BJ (cell line): ENCODE results near the gene RARRES2. TPM values are rescaled to one million over a fixed set of nuclear protein-coding genes. Genes with fewer than 3 reads are reported as not detected.

ENCODE experiments used
- CTCF ChIA-PET: fragments of 350-600 bp; formaldehyde crosslinking; extraction: SDS; loops from one replicate; lab custom pipeline; 2021; ENCODE audit warnings: antibody characterized with exemption, inconsistent platforms; lab: Yijun Ruan, JAX
- POLR2A ChIA-PET: fragments of 300-600 bp; sonication (Branson Sonifier 250); formaldehyde crosslinking; extraction: SDS; loops from one replicate; lab custom pipeline; 2021; ENCODE audit warnings: antibody characterized with exemption; lab: Charles Lee
- DNase-seq: peaks from one replicate; pipeline ENCODE4 v3.0.0-alpha.2; 2011; ENCODE audit warnings: low read depth
- H3K27me3 ChIP-seq: 2 replicates; pipeline ENCODE4 v1.6.0; 2011; ENCODE audit warnings: low read length; ENCODE audit not compliant: control insufficient read depth, insufficient read depth
- H3K36me3 ChIP-seq: 2 replicates; pipeline ENCODE4 v1.5.1; 2011; ENCODE audit warnings: low read length; ENCODE audit not compliant: control insufficient read depth, insufficient read depth
- H3K4me3 ChIP-seq: 2 replicates; pipeline ENCODE4 v1.5.1; 2011; ENCODE audit warnings: low read depth, mild to moderate bottlenecking, control low read depth, low read length
- polyA plus RNA-seq: library from polyadenylated mRNA; depleted of rRNA; stranded (reverse); fragments of >200 nt; gene quantifications from 2 replicates; pipeline ENCODE4 v1.2.3, GENCODE V29; 2011
- TF ChIP-seq, protein P1 (sequence below): IDR thresholded peaks from 2 replicates; pipeline ENCODE4 v1.5.1; 2011; ENCODE audit warnings: low read depth, mild to moderate bottlenecking, control low read depth, inconsistent platforms, low read length, moderate library complexity; ENCODE audit not compliant: insufficient read depth

Gene RARRES2
- polyA plus RNA-seq, 1 experiment = 6.3 TPM

DNA sequence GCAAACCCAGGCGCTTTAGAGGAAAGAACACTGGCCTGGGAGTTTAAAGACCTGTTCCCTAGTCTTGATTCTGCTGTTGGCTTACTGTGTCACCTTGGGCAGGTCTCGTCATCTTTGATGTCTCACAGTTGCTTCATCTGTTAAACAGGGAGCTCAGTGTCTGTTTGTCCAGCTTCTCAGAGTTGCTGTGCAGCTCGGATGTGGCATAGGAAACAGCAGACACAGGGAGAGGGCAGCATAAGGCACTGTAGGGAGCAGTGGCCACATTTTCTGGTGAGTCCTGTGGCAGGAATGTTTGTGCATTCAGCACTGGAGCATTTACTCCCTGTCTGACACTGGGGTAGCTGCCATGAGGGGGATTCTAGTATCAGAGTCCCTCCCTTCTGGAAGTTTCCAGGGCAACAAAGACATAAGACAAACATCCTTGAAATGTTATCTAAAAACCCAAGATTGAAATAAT lies 29.2 kb upstream of the RARRES2 start:
- ChIA-PET CTCF (interaction anchor here (0.7 to 3.3 kb wide), 3 partner anchors 12 to 516 kb away, joined by 3 to 10 read pairs (median 3); no protein-coding TSS in a partner anchor), POLR2A (interaction anchor here (0.9 kb wide), 1 partner anchor 15 kb away, joined by 3 read pairs; no protein-coding TSS in a partner anchor)
- no peak for DNase-seq

DNA sequence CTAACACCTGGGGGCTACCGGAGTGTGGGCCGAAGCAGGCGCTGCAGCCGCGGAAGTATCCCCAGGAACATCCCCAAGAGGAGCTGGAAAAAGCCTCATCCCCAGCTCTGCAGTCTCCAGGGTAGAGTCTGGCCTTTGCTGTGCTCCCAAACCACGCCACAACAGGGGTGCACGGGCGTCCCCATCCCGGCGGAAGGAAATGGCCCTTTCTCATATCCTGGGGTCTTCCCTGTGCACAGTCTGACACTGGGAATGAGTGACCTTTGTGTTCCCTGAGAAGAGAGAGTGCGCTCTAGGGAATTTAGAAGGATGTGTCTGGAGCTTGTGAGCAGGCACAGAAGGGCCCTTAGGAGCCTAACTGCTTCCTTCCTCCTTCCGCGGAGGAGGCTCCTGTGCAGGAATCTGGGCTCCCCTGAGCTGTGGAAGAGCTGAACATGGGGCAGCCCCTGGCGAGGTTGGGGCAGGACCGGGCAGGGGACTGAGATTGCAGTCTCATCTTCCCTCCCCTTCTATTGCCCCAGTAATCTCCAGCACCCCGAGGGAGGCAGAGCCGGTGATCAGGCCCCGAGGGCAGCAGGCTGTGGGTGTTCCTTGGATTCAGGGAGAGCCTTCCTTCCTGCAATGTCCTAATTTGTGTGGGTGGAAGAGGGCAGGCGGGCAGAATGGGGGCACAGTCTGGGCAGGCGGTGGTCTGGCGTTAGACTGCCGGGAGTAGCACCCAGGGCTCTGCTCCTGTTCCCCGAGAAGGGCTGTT lies 28.5 kb upstream of the RARRES2 start:
- no peak for DNase-seq
- no peaks in the 10 kb centered on the region for H3K27me3 ChIP-seq
- ChIA-PET CTCF (interaction anchor here (0.7 to 3.3 kb wide), 5 partner anchors 11 to 52 kb away, joined by 3 to 13 read pairs (median 3); no protein-coding TSS in a partner anchor), POLR2A (interaction anchor here (0.6 to 0.9 kb wide), 2 partner anchors 14 to 16 kb away, joined by 3 to 4 read pairs; no protein-coding TSS in a partner anchor)
- H3K4me3 ChIP-seq = peak overlapping the region; percentile 58
- H3K36me3 ChIP-seq = peaks cover 27% of the 10 kb centered on the region
- TF ChIP-seq, protein P1, sequence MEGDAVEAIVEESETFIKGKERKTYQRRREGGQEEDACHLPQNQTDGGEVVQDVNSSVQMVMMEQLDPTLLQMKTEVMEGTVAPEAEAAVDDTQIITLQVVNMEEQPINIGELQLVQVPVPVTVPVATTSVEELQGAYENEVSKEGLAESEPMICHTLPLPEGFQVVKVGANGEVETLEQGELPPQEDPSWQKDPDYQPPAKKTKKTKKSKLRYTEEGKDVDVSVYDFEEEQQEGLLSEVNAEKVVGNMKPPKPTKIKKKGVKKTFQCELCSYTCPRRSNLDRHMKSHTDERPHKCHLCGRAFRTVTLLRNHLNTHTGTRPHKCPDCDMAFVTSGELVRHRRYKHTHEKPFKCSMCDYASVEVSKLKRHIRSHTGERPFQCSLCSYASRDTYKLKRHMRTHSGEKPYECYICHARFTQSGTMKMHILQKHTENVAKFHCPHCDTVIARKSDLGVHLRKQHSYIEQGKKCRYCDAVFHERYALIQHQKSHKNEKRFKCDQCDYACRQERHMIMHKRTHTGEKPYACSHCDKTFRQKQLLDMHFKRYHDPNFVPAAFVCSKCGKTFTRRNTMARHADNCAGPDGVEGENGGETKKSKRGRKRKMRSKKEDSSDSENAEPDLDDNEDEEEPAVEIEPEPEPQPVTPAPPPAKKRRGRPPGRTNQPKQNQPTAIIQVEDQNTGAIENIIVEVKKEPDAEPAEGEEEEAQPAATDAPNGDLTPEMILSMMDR = no peak

More for the DNA sequence above, 29.2 kb upstream of the RARRES2 start:
- Histone ChIP-seq H3K36me3 (peaks cover 27% of the 10 kb centered on the region), H3K27me3 (no peaks in the 10 kb centered on the region), H3K4me3 (no peak overlapping the region)
- TF ChIP-seq, protein P1 = no peak

DNA sequence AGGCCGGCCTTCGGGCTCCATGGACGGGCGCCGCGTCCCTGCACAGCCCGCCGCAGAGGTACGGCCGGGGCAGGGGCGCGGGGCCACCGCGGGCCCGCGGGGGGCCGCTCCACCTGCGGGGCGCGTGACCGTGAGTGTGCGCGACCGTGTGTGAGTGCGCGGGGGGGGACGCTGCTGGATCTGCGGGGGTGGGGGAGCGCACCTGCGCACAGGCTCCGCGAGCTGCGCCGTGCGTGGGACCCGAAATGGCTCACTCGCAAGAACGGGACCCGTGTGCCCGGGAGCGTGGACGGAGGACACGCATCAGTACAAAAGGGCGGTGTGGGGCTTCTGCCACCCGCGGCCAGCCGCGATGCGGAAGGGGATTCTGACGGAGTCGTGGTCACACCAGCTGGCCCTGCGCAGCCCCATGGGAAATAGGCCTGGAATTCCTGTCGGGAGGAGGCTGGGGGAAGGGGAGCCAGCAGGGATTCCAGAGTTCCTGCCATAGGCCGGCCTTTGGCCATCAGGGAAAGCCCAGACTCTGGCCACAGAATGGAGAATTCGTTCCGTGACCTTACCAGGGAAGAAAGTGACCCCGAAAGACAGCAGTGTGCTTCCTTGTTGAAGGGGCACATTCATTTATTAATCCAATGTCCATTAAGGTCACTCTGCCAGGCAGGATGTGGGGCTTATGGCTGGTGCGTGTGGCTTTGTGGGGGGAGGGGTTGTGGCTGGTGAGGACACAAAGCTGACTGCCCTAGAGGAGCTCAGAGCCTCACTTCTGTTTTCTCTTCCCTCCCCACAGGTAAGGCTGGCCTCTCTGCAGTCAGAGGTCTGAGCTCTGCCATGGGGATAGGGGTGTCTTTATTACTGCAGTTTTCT lies 27.7 kb upstream of the RARRES2 start:
- peak overlapping the region; percentile 58 for H3K4me3 ChIP-seq
- ChIA-PET CTCF (interaction anchor here (0.8 to 3.3 kb wide), 6 partner anchors 12 to 53 kb away, joined by 3 to 13 read pairs (median 4); no protein-coding TSS in a partner anchor), POLR2A (interaction anchor here (0.6 to 0.8 kb wide), 4 partner anchors 9 to 37 kb away, joined by 3 to 4 read pairs (median 4); no protein-coding TSS in a partner anchor)
- DNase-seq = no peak
- H3K36me3 ChIP-seq = peaks cover 23% of the 10 kb centered on the region
- TF ChIP-seq, protein P1 = no peak
- no peaks in the 10 kb centered on the region for H3K27me3 ChIP-seq

DNA sequence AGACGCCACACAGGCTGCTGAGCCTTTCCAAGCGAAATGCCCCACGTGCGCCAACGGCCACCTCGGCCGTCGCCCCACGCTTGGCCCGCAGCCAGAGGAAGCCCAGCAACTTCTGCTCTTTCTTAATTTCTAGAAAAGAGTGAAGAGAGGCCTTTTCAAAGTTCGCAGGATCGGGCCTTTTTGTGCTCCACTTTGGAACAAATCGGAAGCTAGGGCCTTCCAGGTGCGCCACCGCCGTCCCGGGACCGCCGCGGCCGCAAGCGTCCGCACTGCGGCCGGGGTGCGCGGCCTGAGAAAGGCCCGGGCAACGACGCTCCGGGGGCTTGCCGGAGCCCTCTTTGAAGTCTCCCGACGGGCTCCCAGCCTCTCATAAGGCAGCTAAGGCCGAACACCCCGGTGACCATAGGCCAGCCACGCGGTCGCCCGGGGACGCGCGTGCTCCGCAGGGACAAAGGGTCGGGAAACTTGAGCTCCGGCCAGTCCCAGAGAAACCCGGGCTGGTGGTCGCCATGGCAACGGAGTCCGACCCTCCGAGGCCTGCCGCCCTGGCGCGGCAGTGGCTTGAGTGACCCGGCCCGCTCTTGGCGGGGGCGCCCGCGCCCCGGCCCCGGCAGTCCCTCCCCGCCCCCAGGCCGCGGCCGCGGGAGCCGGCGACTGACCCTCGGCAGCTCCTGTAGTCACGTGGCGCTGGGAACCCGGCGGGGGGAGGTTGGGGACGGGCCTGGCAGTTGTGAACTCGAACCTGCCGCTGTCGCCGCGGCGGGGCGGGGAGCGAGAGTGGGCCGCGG lies 26.9 kb upstream of the RARRES2 start, which contains the start of gene REPIN1:
Gene REPIN1 (plus strand): TSS at position 727 of the 788 bp plus-strand sequence. CDS start 890 bp downstream, outside the sequence.
- DNase-seq = no peak
- H3K36me3 ChIP-seq = peaks cover 18% of the 10 kb centered on the region
- ChIA-PET POLR2A (interaction anchor here (0.6 to 0.8 kb wide), 3 partner anchors 10 to 38 kb away, joined by 3 to 4 read pairs (median 3); no protein-coding TSS in a partner anchor), CTCF (interaction anchor here (0.7 to 3.3 kb wide), 5 partner anchors 11 to 54 kb away, joined by 3 to 13 read pairs (median 4); no protein-coding TSS in a partner anchor)
- no peaks in the 10 kb centered on the region for H3K27me3 ChIP-seq
- H3K4me3 ChIP-seq = peak within 1 kb of the TSS; percentile 58
- TF ChIP-seq, protein P1 = no peak
